Esophagus (tissue), 2 donors: ENCODE data around the gene IL17B. TPM values are rescaled to one million over a fixed set of nuclear protein-coding genes. Genes with fewer than 3 reads are reported as not detected.

Source experiments
- H3K27ac ChIP-seq, 2 donors: one replicate each; pipeline ENCODE4 v1.5.1; 2013; ENCODE audit warnings: low read depth in 2 of 2, mild to moderate bottlenecking in 2 of 2, inconsistent platforms in 1 of 2, low read length in 1 of 2, moderate library complexity in 1 of 2
- H3K27me3 ChIP-seq, 2 donors: one replicate each; pipeline ENCODE4 v1.6.1; 2013; ENCODE audit warnings: low read length in 2 of 2, control low read depth in 1 of 2, mild to moderate bottlenecking in 1 of 2; ENCODE audit not compliant: insufficient read depth in 2 of 2, control insufficient read depth in 1 of 2
- H3K36me3 ChIP-seq, 2 donors: one replicate each; pipeline ENCODE4 v1.6.1; 2013; ENCODE audit warnings: low read length in 1 of 2; ENCODE audit not compliant: control insufficient read depth in 2 of 2, insufficient read depth in 2 of 2
- H3K4me1 ChIP-seq, 2 donors: one replicate each; pipeline ENCODE4 v1.6.1; 2013; ENCODE audit warnings: low read length in 1 of 2; ENCODE audit not compliant: control insufficient read depth in 2 of 2, insufficient read depth in 2 of 2
- H3K4me3 ChIP-seq, 2 donors: one replicate each; pipeline ENCODE4 v1.5.1; 2013; ENCODE audit warnings: low read length in 2 of 2, mild to moderate bottlenecking in 2 of 2, low read depth in 1 of 2, moderate library complexity in 1 of 2
- H3K9me3 ChIP-seq, 2 donors: one replicate each; pipeline ENCODE4 v1.6.1; 2013; ENCODE audit warnings: mild to moderate bottlenecking in 2 of 2, low read depth in 1 of 2, low read length in 1 of 2, moderate library complexity in 1 of 2; ENCODE audit not compliant: control insufficient read depth in 2 of 2, insufficient read depth in 1 of 2
- WGBS, 2 donors: extraction: QIAGEN DNeasy Blood & Tissue Kit; methylation state at CpG; one replicate each; pipeline ENCODE4 v1.1.7; 2013; 5-methylcytosine and 5-hydroxymethylcytosine counted together
- polyA plus RNA-seq, 2 donors: library from polyadenylated mRNA; stranded (reverse); fragments of 200-250 nt; gene quantifications; one replicate each; pipeline ENCODE4 v1.2.3, GENCODE V29; 2013
- donor health status: healthy with polysubstance abuse.
- donor health status: Bipolar disorder and iron deficiency.

IL17B gene
- polyA plus RNA-seq, 2 donors, result 1.4 TPM

GRCh38 chr5:149416987-149417710, 38.1 kb upstream of the IL17B start:
- H3K4me3 ChIP-seq, result no peak overlapping the region

GRCh38 chr5:149415066-149415967, 36.2 kb upstream of the IL17B start:
- Histone ChIP-seq H3K4me1 (no peaks in the 10 kb centered on the region), H3K36me3 (no peaks in the 10 kb centered on the region), H3K9me3 (no peaks in the 10 kb centered on the region), H3K27ac (peak overlapping the region; percentile 53 to 80), H3K4me3 (peak overlapping the region in 1 of 2 donors; percentile 6), H3K27me3 (no peaks in the 10 kb centered on the region)
- 72 to 74% methylated on average over 10 of the region's 10 CpGs for WGBS, 2 donors

More at GRCh38 chr5:149416987-149417710, 38.1 kb upstream of the IL17B start:
- 56 to 57% methylated on average over 8 of the region's 8 CpGs for whole genome bisulfite sequencing, 2 donors
- Histone ChIP-seq H3K27me3 (no peaks in the 10 kb centered on the region), H3K27ac (peak overlapping the region; percentile 62 to 88), H3K36me3 (no peaks in the 10 kb centered on the region), H3K4me1 (no peaks in the 10 kb centered on the region), H3K9me3 (no peaks in the 10 kb centered on the region)

- H3K27me3 ChIP-seq, result no peaks in the 10 kb centered on the region
- H3K36me3 ChIP-seq, result no peaks in the 10 kb centered on the region
- no peaks in the 10 kb centered on the region for H3K4me1 ChIP-seq
- H3K9me3 ChIP-seq, result no peaks in the 10 kb centered on the region
- WGBS, 2 donors, result 63 to 64% methylated on average over 7 of the region's 7 CpGs
- H3K27ac ChIP-seq, result peak overlapping the region; percentile 53 to 80
- peak overlapping the region in 1 of 2 donors; percentile 6 for H3K4me3 ChIP-seq
These were observed 35.4 kb upstream of the IL17B start for GRCh38 chr5:149414405-149415065.

- Histone ChIP-seq H3K9me3 (no peaks in the 10 kb centered on the region), H3K4me3 (peak overlapping the region; percentile 9 to 26), H3K27ac (peak overlapping the region; percentile 40 to 83), H3K27me3 (no peaks in the 10 kb centered on the region), H3K4me1 (no peaks in the 10 kb centered on the region), H3K36me3 (no peaks in the 10 kb centered on the region)
- 76 to 81% methylated on average over 16 of the region's 16 CpGs for WGBS, 2 donors
These were observed 34.6 kb upstream of the IL17B start for GRCh38 chr5:149413477-149414210.

GRCh38 chr5:149412783-149413476, 33.8 kb upstream of the IL17B start:
- 77 to 81% methylated on average over 8 of the region's 8 CpGs for WGBS, 2 donors
- Histone ChIP-seq H3K9me3 (no peaks in the 10 kb centered on the region), H3K4me3 (peak overlapping the region in 1 of 2 donors; percentile 26), H3K27me3 (no peaks in the 10 kb centered on the region), H3K36me3 (no peaks in the 10 kb centered on the region), H3K4me1 (no peaks in the 10 kb centered on the region), H3K27ac (peak overlapping the region; percentile 40 to 83)

- H3K27ac ChIP-seq, result peak overlapping the region; percentile 58 to 70
- peak overlapping the region; percentile 27 to 46 for H3K4me3 ChIP-seq
- 70 to 85% methylated on average over 9 of the region's 9 CpGs for WGBS, 2 donors
These were observed 32.8 kb upstream of the IL17B start for GRCh38 chr5:149411738-149412519.

GRCh38 chr5:149410721-149411432, 31.8 kb upstream of the IL17B start:
- Histone ChIP-seq H3K4me1 (no peaks in the 10 kb centered on the region), H3K27me3 (no peaks in the 10 kb centered on the region), H3K4me3 (peak overlapping the region; percentile 46 to 51), H3K9me3 (no peaks in the 10 kb centered on the region), H3K27ac (peak overlapping the region; percentile 75 to 81), H3K36me3 (no peaks in the 10 kb centered on the region)
- WGBS, 2 donors, result 56 to 63% methylated on average over 15 of the region's 15 CpGs

More at GRCh38 chr5:149411738-149412519, 32.8 kb upstream of the IL17B start:
- Histone ChIP-seq H3K36me3 (no peaks in the 10 kb centered on the region), H3K27me3 (no peaks in the 10 kb centered on the region), H3K9me3 (no peaks in the 10 kb centered on the region), H3K4me1 (no peaks in the 10 kb centered on the region)

- Histone ChIP-seq H3K36me3 (no peaks in the 10 kb centered on the region), H3K27ac (peak overlapping the region; percentile 81 to 89), H3K27me3 (no peaks in the 10 kb centered on the region), H3K9me3 (no peaks in the 10 kb centered on the region), H3K4me3 (peak overlapping the region; percentile 46 to 51), H3K4me1 (no peaks in the 10 kb centered on the region)
- WGBS, 2 donors, result 74 to 80% methylated on average over 7 of the region's 7 CpGs
These were observed 31.0 kb upstream of the IL17B start for GRCh38 chr5:149410071-149410470.
